Nephron (organoid): ENCODE results near the gene OR2A5.
"Not testable (repeated sequence)": the region's sequence is repeated elsewhere in the genome, so short reads cannot be mapped to it uniquely, and the experiment has no call there.

Source experiments
- H3K27ac Mint-ChIP-seq, 3 experiments: 2 replicates each; pipeline ENCODE4 v1.8.0; 2020; ENCODE audit warnings: mixed read lengths in 3 of 3, mild to moderate bottlenecking in 2 of 3, moderate library complexity in 1 of 3
- H3K27me3 Mint-ChIP-seq: 2 replicates; pipeline ENCODE4 v1.8.0; 2021; ENCODE audit warnings: low read depth, mild to moderate bottlenecking, moderate library complexity, mixed read lengths
- H3K36me3 Mint-ChIP-seq: 2 replicates; pipeline ENCODE4 v1.8.0; 2020; ENCODE audit warnings: low read depth, mixed read lengths
- H3K4me1 Mint-ChIP-seq: 2 replicates; pipeline ENCODE4 v1.8.0; 2020; ENCODE audit warnings: mixed read lengths
- H3K4me3 Mint-ChIP-seq, 3 experiments: 2 replicates each; pipeline ENCODE4 v1.8.0; 2020; ENCODE audit warnings: mild to moderate bottlenecking in 3 of 3, mixed read lengths in 3 of 3, moderate library complexity in 2 of 3
- H3K9me3 Mint-ChIP-seq: 2 replicates; pipeline ENCODE4 v1.8.0; 2020; ENCODE audit warnings: mixed read lengths
- CTCF ChIP-seq, 3 experiments: fragments of 200-600 bp; sonication (generic); IDR thresholded peaks; one replicate each; pipeline ENCODE4 v1.5.0; 2021; ENCODE audit warnings: antibody characterized with exemption in 3 of 3; ENCODE audit not compliant: unreplicated experiment in 3 of 3

The OR2A5 gene

GRCh38 chr7:144009361-144009760 lies 39.4 kb upstream of the OR2A5 start:
- no peak overlapping the region for H3K27ac Mint-ChIP-seq
- no peak for TF ChIP-seq CTCF (IDR thresholded peaks at IDR 0.05; ENCODE audit: unreplicated experiment in 3 of 3)
- H3K4me1 Mint-ChIP-seq, result no peaks in the 10 kb centered on the region
- H3K9me3 Mint-ChIP-seq, result peaks cover 26% of the 10 kb centered on the region
- no peaks in the 10 kb centered on the region for H3K27me3 Mint-ChIP-seq
- H3K4me3 Mint-ChIP-seq, result no peak overlapping the region
- H3K36me3 Mint-ChIP-seq, result no peaks in the 10 kb centered on the region

- not testable (repeated sequence) for H3K27me3 Mint-ChIP-seq, H3K36me3 Mint-ChIP-seq, H3K4me3 Mint-ChIP-seq, H3K27ac Mint-ChIP-seq, H3K4me1 Mint-ChIP-seq
- H3K9me3 Mint-ChIP-seq, result peaks cover 26% of the 10 kb centered on the region
Measured at GRCh38 chr7:144010061-144010460, 38.7 kb upstream of the OR2A5 start.

- H3K27me3 Mint-ChIP-seq, H3K27ac Mint-ChIP-seq, H3K4me3 Mint-ChIP-seq, H3K36me3 Mint-ChIP-seq, H3K4me1 Mint-ChIP-seq: not testable (repeated sequence)
- peaks cover 26% of the 10 kb centered on the region for H3K9me3 Mint-ChIP-seq
Measured at GRCh38 chr7:144010821-144011220, 37.9 kb upstream of the OR2A5 start.

GRCh38 chr7:144011458-144012230 lies 37.1 kb upstream of the OR2A5 start:
- H3K36me3 Mint-ChIP-seq, result no peaks in the 10 kb centered on the region
- no peaks in the 10 kb centered on the region for H3K4me1 Mint-ChIP-seq
- H3K4me3 Mint-ChIP-seq, result no peak overlapping the region
- TF ChIP-seq CTCF (IDR thresholded peaks at IDR 0.05; ENCODE audit: unreplicated experiment in 3 of 3), result no peak
- no peaks in the 10 kb centered on the region for H3K27me3 Mint-ChIP-seq
- peaks cover 26% of the 10 kb centered on the region for H3K9me3 Mint-ChIP-seq
- no peak overlapping the region for H3K27ac Mint-ChIP-seq

GRCh38 chr7:144018065-144018464 lies 30.7 kb upstream of the OR2A5 start:
- peaks cover 3% of the 10 kb centered on the region for H3K9me3 Mint-ChIP-seq
- no peaks in the 10 kb centered on the region for H3K27me3 Mint-ChIP-seq
- no peak for TF ChIP-seq CTCF (IDR thresholded peaks at IDR 0.05; ENCODE audit: unreplicated experiment in 3 of 3)
- H3K36me3 Mint-ChIP-seq, result no peaks in the 10 kb centered on the region
- H3K4me1 Mint-ChIP-seq, result peaks cover 13% of the 10 kb centered on the region
- H3K4me3 Mint-ChIP-seq, result no peak overlapping the region
- H3K27ac Mint-ChIP-seq, result peak overlapping the region in 2 of 3 experiments; percentile 19 to 43

- Mint-ChIP-seq H3K4me3 (no peak overlapping the region), H3K9me3 (no peaks in the 10 kb centered on the region), H3K27ac (peak overlapping the region in 1 of 3 experiments; percentile 64), H3K36me3 (no peaks in the 10 kb centered on the region), H3K4me1 (peaks cover 13% of the 10 kb centered on the region), H3K27me3 (no peaks in the 10 kb centered on the region)
- TF ChIP-seq CTCF (IDR thresholded peaks at IDR 0.05; ENCODE audit: unreplicated experiment in 3 of 3), result no peak
Measured at GRCh38 chr7:144019457-144019856, 29.3 kb upstream of the OR2A5 start.

GRCh38 chr7:144020340-144020739 lies 28.4 kb upstream of the OR2A5 start:
- peaks cover 13% of the 10 kb centered on the region for H3K4me1 Mint-ChIP-seq
- H3K27me3 Mint-ChIP-seq, result no peaks in the 10 kb centered on the region
- no peak overlapping the region for H3K27ac Mint-ChIP-seq
- TF ChIP-seq CTCF (IDR thresholded peaks at IDR 0.05; ENCODE audit: unreplicated experiment in 3 of 3), result no peak
- no peak overlapping the region for H3K4me3 Mint-ChIP-seq
- no peaks in the 10 kb centered on the region for H3K36me3 Mint-ChIP-seq
- H3K9me3 Mint-ChIP-seq, result no peaks in the 10 kb centered on the region
